SK-N-SH (cell line): ENCODE measurements around the gene CYP2R1. TPM values are rescaled to one million over a fixed set of nuclear protein-coding genes. Genes with fewer than 3 reads are reported as not detected.

ENCODE experiments used
- CTCF ChIA-PET: fragments of 300-600, 350-600 bp; formaldehyde crosslinking; extraction: SDS; loops from one replicate; lab custom pipeline; 2021; lab: Yijun Ruan, JAX
- POLR2A ChIA-PET: fragments of 350-600 bp; sonication (Branson Sonifier 250); formaldehyde crosslinking; extraction: SDS; loops from one replicate; lab custom pipeline; 2020; ENCODE audit warnings: antibody characterized with exemption, inconsistent platforms; lab: Yijun Ruan, JAX
- DNase-seq: peaks from one replicate; pipeline ENCODE4 v3.0.0; 2012
- H2AFZ ChIP-seq: fragments of 200-600 bp; sonication (generic); 2 replicates; pipeline ENCODE4 v1.8.1; 2016; ENCODE audit warnings: antibody characterized with exemption, mild to moderate bottlenecking, low read depth
- H3F3A ChIP-seq: fragments of 200-600 bp; sonication (generic); replicated peaks from 2 replicates; pipeline ENCODE3; 2016; ENCODE audit warnings: antibody characterized with exemption, mild to moderate bottlenecking; ENCODE audit not compliant: insufficient read depth
- H3K27ac ChIP-seq, 2 experiments: fragments of 200-500 bp in 1 of 2; fragments of 200-600 bp in 1 of 2; sonication (Bioruptor generic) in 1 of 2; sonication (generic), shearing (Covaris generic) in 1 of 2; 2 replicates each; pipeline versions ENCODE4 v1.5.1 to v1.6.1; 2014 to 2016; ENCODE audit warnings: low read depth in 2 of 2, inconsistent platforms in 1 of 2, low read length in 1 of 2, mild to moderate bottlenecking in 1 of 2, mixed read lengths in 1 of 2
- H3K27me3 ChIP-seq: fragments of 200-600 bp; sonication (generic), shearing (Covaris generic); 2 replicates; pipeline ENCODE4 v1.6.1; 2016; ENCODE audit warnings: mixed run types; ENCODE audit not compliant: insufficient read depth
- H3K36me3 ChIP-seq, 2 experiments: fragments of 200-500 bp in 1 of 2; fragments of 200-600 bp in 1 of 2; sonication (Bioruptor generic) in 1 of 2; sonication (generic) in 1 of 2; replicated peaks in 1 of 2; 2 replicates each; pipeline versions ENCODE3 to v1.5.1; 2014 to 2016; ENCODE audit warnings: low read length in 1 of 2, mild to moderate bottlenecking in 1 of 2; ENCODE audit not compliant: insufficient read depth in 2 of 2, control insufficient read depth in 1 of 2
- H3K4me1 ChIP-seq, 2 experiments: fragments of 200-500 bp in 1 of 2; fragments of 200-600 bp in 1 of 2; sonication (Bioruptor generic) in 1 of 2; sonication (generic), shearing (Covaris generic) in 1 of 2; 2 replicates each; pipeline versions ENCODE4 v1.5.1 to v1.6.1; 2014 to 2016; ENCODE audit warnings: low read depth in 1 of 2, low read length in 1 of 2, mixed run types in 1 of 2; ENCODE audit not compliant: insufficient read depth in 2 of 2, control insufficient read depth in 1 of 2
- H3K4me2 ChIP-seq: fragments of 200-600 bp; sonication (generic), shearing (Covaris generic); 2 replicates; pipeline ENCODE4 v1.6.1; 2017; ENCODE audit warnings: mixed run types
- H3K4me3 ChIP-seq, 2 experiments: fragments of 200-500 bp in 1 of 2; fragments of 200-600 bp in 1 of 2; sonication (Bioruptor generic) in 1 of 2; sonication (generic), shearing (Covaris generic) in 1 of 2; 2 replicates each; pipeline versions ENCODE4 v1.5.1 to v1.8.1; 2014 to 2016; ENCODE audit warnings: low read depth in 2 of 2, inconsistent platforms in 1 of 2, low read length in 1 of 2, mild to moderate bottlenecking in 1 of 2, mixed read lengths in 1 of 2, moderate library complexity in 1 of 2
- H3K79me2 ChIP-seq: fragments of 200-600 bp; sonication (generic); 2 replicates; pipeline ENCODE4 v1.8.1; 2017; ENCODE audit warnings: mild to moderate bottlenecking; ENCODE audit not compliant: insufficient read depth
- H3K9ac ChIP-seq: fragments of 200-600 bp; sonication (generic); 2 replicates; pipeline ENCODE4 v1.6.1; 2017; ENCODE audit warnings: mixed run types
- H3K9me2 ChIP-seq: fragments of 200-600 bp; sonication (generic); 2 replicates; pipeline ENCODE4 v1.6.1; 2017; ENCODE audit warnings: mixed run types
- H3K9me3 ChIP-seq: fragments of 200-600 bp; sonication (generic); 2 replicates; pipeline ENCODE4 v1.6.1; 2017; ENCODE audit warnings: mixed run types, mild to moderate bottlenecking, moderate library complexity
- H4K20me1 ChIP-seq: fragments of 200-600 bp; sonication (generic); 2 replicates; pipeline ENCODE4 v1.6.1; 2017; ENCODE audit warnings: mild to moderate bottlenecking, mixed run types; ENCODE audit not compliant: insufficient read depth
- ELF1 ChIP-seq: IDR thresholded peaks from 2 replicates; pipeline ENCODE4 v1.4.0; 2012
- EP300 ChIP-seq, 2 experiments: IDR thresholded peaks; 2 replicates each; pipeline versions ENCODE4 v1.4.0 to v1.6.1; 2012; ENCODE audit warnings: borderline replicate concordance in 1 of 2, low read depth in 1 of 2, low read length in 1 of 2
- EZH2phosphoT487 ChIP-seq: fragments of 200-600 bp; sonication (generic); IDR thresholded peaks from 2 replicates; pipeline ENCODE4 v1.6.1; 2017; ENCODE audit warnings: low read depth, mixed run types, mild to moderate bottlenecking, antibody characterized with exemption, moderate library complexity, borderline replicate concordance
- IRF3 ChIP-seq: fragments of 150-350 bp; IDR thresholded peaks from 2 replicates; pipeline ENCODE4 v1.6.1; 2016; ENCODE audit warnings: mild to moderate bottlenecking, low read depth, low read length
- RCOR1 ChIP-seq: fragments of 150-350 bp; IDR thresholded peaks from 2 replicates; pipeline ENCODE4 v1.6.1; 2017; ENCODE audit warnings: antibody characterized with exemption, low read length
- RFX5 ChIP-seq: IDR thresholded peaks from 2 replicates; pipeline ENCODE4 v1.6.1; 2012; ENCODE audit warnings: mild to moderate bottlenecking, improper control_type of control experiment, low read length
- SMC3 ChIP-seq: IDR thresholded peaks from 2 replicates; pipeline ENCODE4 v1.6.1; 2012; ENCODE audit warnings: low read depth, low read length, improper control_type of control experiment
- TCF12 ChIP-seq: IDR thresholded peaks from 2 replicates; pipeline ENCODE4 v1.4.0; 2012
- USF2 ChIP-seq: fragments of 150-350 bp; IDR thresholded peaks from 2 replicates; pipeline ENCODE4 v1.6.1; 2017; ENCODE audit warnings: antibody characterized with exemption, low read length, low read depth, borderline replicate concordance
- WGBS: methylation state at CpG from one replicate; pipeline ENCODE4 v1.1.6; 2017; ENCODE audit warnings: low lambda C conversion rate; 5-methylcytosine and 5-hydroxymethylcytosine counted together
- polyA plus RNA-seq, 3 experiments: library from polyadenylated mRNA; depleted of rRNA; stranded (reverse); fragments of >200 nt; gene quantifications; 2 replicates each; pipeline ENCODE4 v1.2.3, GENCODE V29; 2012
- TF ChIP-seq, protein P1 (sequence below): IDR thresholded peaks from 2 replicates; pipeline ENCODE4 v1.4.0; 2012; ENCODE audit warnings: low read depth

The CYP2R1 gene
- polyA plus RNA-seq, 1 of the 3 experiments (the other 2 are of a cell fraction) = 9.3 TPM

DNA sequence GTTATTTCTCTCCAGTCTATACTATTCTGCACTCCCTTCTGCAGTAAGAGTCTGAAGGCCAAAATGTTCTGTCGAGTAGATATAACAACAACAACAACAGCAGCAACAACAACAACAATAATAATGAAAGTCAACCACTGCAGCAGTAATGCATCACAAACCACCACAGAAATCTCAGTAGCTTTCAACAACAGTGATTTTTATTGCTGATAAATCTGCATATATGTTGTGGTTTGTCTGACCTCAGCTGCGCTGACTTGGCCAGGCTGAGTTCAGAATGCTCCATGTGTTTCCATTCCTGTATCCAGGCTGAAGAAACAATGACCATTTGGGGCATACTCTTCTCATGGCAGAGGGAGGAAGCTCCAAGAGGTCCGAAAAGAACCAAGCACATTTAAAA lies 32.3 kb upstream of the CYP2R1 start:
- POLR2A ChIA-PET = no interaction called here
- TF ChIP-seq RFX5 (no peak), ELF1 (no peak), TCF12 (no peak), SMC3 (no peak), USF2 (no peak)
- TF ChIP-seq, protein P1, sequence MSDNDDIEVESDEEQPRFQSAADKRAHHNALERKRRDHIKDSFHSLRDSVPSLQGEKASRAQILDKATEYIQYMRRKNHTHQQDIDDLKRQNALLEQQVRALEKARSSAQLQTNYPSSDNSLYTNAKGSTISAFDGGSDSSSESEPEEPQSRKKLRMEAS = no peak
- WGBS = 28% methylated on average over 3 of the region's 3 CpGs
- Histone ChIP-seq H3K4me3 (no peak overlapping the region), H3K4me1 (no peaks in the 10 kb centered on the region), H3K27ac (no peak overlapping the region), H3K9me2 (no peaks in the 10 kb centered on the region), H3K79me2 (no peaks in the 10 kb centered on the region), H3K27me3 (no peaks in the 10 kb centered on the region), H2AFZ (no peak overlapping the region), H3K9ac (no peak overlapping the region), H3K9me3 (no peaks in the 10 kb centered on the region), H3K36me3 (no peaks in the 10 kb centered on the region), H3F3A (no peaks in the 10 kb centered on the region), H4K20me1 (no peaks in the 10 kb centered on the region), H3K4me2 (no peak overlapping the region)
- CTCF ChIA-PET = interaction anchor here (0.9 to 6.4 kb wide), 2 partner anchors 16 to 150 kb away, joined by 3 to 44 read pairs; no protein-coding TSS in a partner anchor
- DNase-seq = no peak

GRCh38 chr11:14916403-14916802 lies 24.4 kb upstream of the CYP2R1 start:
- no peaks in the 10 kb centered on the region for H3K9me2 ChIP-seq
- no peaks in the 10 kb centered on the region for H3K4me1 ChIP-seq
- H4K20me1 ChIP-seq = no peaks in the 10 kb centered on the region
- H3K27ac ChIP-seq = no peak overlapping the region
- no peaks in the 10 kb centered on the region for H3K36me3 ChIP-seq
- H3K27me3 ChIP-seq = no peaks in the 10 kb centered on the region
- no peak overlapping the region for H2AFZ ChIP-seq
- CTCF ChIA-PET = no interaction called here
- no peaks in the 10 kb centered on the region for H3F3A ChIP-seq
- TF ChIP-seq RCOR1 (no peak), EP300 (IDR thresholded peaks at IDR 0.05; ENCODE audit: borderline replicate concordance in 1 of 2, low read depth in 1 of 2, low read length in 1 of 2) (no peak), IRF3 (no peak), EZH2phosphoT487 (no peak)
- TF ChIP-seq, all 33 proteins: peak for 0
- no peaks in the 10 kb centered on the region for H3K79me2 ChIP-seq
- DNase-seq = no peak
- H3K9me3 ChIP-seq = no peaks in the 10 kb centered on the region
- POLR2A ChIA-PET = no interaction called here
- WGBS = 33% methylated on average over 1 of the region's 1 CpG
- no peak overlapping the region for H3K4me3 ChIP-seq
- H3K9ac ChIP-seq = no peak overlapping the region
- H3K4me2 ChIP-seq = no peak overlapping the region
